Esophagus squamous epithelium (tissue), 4 donors: Measurements from ENCODE around the gene OSCP1.

ENCODE experiments used
- CTCF ChIP-seq, 6 experiments: fragments of 450-650 bp in 4 of 6; fragments of 200-600 bp in 2 of 6; sonication (generic) in 2 of 6; IDR thresholded peaks; one replicate each; pipeline ENCODE4 v1.5.1; 2016 to 2019; ENCODE audit warnings: antibody characterized with exemption in 6 of 6, mild to moderate bottlenecking in 4 of 6, moderate library complexity in 4 of 6
- POLR2A ChIP-seq, 4 donors: fragments of 450-650 bp; IDR thresholded peaks; one replicate each; pipeline ENCODE4 v1.6.1; 2017; ENCODE audit warnings: antibody characterized with exemption in 4 of 4, mild to moderate bottlenecking in 4 of 4, moderate library complexity in 3 of 4

- no peak for TF ChIP-seq CTCF (IDR thresholded peaks at IDR 0.05)
- no peak for TF ChIP-seq POLR2A (IDR thresholded peaks at IDR 0.05)
Measured at GRCh38 chr1:36425791-36426190, 24.5 kb downstream of the OSCP1 start.
